22Rv1 (cell line): ENCODE data around the gene STYXL1.

ENCODE experiments used
- H3K27ac ChIP-seq: fragments of 450-650 bp; 2 replicates; pipeline ENCODE4 v1.5.1; 2017
- CTCF ChIP-seq: fragments of 450-650 bp; IDR thresholded peaks from 2 replicates; pipeline ENCODE4 v1.5.1; 2017; ENCODE audit warnings: mild to moderate bottlenecking
- ZFX ChIP-seq: fragments of 450-650 bp; IDR thresholded peaks from 2 replicates; pipeline ENCODE4 v1.6.1; 2017; ENCODE audit warnings: antibody characterized with exemption, borderline replicate concordance

STYXL1 gene

DNA sequence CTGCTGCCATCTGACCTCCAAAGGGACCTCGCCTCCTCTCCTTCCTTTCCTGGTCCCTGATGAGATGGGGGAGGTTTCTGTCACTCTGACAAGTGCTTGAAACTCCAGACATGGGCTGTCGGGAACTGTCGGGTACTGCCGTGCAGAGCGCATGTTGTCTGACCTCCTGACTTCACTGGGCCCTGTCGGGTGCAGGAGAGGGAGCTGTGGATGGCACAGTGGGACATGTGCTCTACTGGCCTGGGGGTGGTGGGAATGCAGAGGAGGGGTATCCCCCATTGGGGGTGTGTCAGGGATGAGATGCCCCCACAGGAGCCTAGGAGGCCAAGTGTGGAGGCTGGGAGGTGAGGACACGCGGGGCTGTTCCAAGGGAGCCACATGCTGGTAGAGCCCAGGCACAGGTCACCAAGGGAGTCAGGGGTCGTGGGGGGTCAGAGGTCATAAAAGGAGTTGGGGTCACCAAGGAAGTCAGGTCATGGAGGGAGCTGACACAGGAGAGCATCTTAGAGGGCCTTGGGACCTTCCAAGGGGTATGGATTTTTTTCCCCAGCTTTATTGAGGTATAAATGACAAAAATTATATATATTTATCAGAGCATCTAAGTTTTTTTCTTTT, 84.3 kb downstream of the STYXL1 start:
- H3K27ac ChIP-seq, result no peak overlapping the region
- TF ChIP-seq CTCF (no peak), ZFX (no peak)

DNA sequence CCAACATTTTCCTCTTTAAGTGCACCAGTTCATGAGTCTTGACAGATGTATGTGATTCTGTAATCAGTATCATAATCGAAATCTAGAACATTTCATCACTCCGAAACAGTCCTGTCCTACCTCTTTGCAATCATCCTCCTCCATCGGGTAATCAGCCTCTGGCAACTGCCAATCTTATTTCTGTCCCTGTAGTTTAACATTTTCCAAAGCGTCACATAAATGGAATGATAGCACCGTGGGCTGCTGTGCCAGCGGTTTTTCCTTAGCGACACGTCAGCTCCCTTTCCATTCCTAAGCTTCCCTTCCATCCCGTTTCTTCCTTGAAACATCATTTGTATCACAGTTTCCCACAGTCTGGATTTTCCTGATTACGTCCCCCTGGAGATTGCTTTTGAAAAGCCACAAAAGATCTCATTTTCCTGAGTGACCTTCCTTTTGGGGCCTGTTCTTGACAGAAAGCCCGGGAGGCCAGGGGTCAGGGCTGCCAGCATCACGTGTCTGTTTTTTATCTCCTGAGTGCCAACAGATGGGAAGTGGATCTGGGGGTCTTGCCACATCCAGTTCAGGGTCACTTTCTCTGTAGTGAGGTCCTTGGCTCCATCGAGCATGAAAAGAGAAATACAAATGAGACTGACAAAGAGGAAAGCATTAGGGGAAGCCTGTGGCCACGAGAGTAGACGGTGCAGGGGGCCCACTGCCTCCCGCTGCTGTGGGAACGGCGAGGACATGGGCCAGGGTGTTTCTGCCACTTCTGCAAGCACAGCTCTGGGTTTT, 85.0 kb downstream of the STYXL1 start:
- TF ChIP-seq ZFX, result no peak
- TF ChIP-seq CTCF, result no peak

GRCh38 chr7:75961218-75961617, 86.6 kb downstream of the STYXL1 start:
- 0 out of 2 replicates have a peak overlapping the region, but pooled peaks have one; percentile 3 for H3K27ac ChIP-seq
- TF ChIP-seq ZFX (no peak), CTCF (peak; percentile 36)

More for the DNA sequence above, 85.0 kb downstream of the STYXL1 start:
- H3K27ac ChIP-seq, result no peak overlapping the region

DNA sequence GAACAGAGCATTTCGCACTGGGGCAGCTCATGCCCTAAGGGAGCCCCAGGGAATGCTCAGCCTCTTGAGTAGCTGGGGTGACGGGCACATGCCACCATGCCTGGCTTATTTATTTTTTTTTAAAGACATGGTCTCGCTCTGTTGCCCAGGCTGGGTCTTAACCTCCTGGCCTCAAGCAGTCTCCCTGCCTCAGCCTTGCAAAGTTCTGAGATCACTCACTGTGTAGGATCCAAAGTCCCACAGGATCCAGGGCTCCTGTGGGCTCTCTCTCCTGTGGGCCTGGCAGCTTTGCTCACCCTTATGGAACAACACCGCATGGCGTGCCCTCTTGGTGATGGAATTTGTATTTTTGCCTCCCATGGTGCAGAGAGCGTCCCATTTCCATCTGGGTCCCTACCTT, 87.4 kb downstream of the STYXL1 start:
- no peak for TF ChIP-seq CTCF
- TF ChIP-seq ZFX, result no peak
- H3K27ac ChIP-seq, result no peak overlapping the region

DNA sequence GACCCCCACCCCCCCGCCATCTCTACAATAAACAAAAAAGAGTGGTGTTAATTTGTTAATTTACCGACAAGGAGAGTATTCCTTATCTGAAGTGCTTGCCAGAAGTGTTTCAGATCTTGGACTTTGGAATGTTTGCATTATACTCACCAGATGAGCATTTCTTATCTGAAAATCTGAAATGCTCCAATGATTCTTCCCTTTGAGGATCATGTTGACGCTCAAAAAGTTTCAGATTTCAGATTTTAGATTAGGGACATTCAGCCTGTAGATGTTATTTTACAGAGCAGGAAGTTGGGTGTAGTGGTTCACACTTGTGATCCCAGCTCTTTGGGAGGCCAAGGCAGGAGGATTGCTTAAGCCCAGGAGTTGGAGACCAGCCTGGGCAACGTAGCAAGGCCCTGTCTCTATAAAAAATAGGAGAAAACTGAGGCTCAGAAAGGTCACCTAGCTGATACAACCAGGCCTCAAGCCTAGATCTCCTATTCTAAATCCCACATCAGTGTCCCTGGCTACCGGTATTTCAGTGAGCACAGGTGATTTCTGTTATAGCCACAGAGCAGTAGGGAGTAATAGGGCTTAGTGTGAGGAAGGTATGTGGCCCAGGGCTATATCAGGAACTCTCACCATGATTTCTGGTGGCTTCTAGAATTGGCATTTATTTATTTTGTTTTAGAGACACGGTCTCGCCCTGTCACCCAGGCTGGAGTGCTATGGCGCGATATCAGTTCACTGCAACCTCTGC, 88.8 kb downstream of the STYXL1 start:
- peak overlapping the region; percentile 91 for H3K27ac ChIP-seq
- no peak for TF ChIP-seq ZFX
- TF ChIP-seq CTCF, result no peak

DNA sequence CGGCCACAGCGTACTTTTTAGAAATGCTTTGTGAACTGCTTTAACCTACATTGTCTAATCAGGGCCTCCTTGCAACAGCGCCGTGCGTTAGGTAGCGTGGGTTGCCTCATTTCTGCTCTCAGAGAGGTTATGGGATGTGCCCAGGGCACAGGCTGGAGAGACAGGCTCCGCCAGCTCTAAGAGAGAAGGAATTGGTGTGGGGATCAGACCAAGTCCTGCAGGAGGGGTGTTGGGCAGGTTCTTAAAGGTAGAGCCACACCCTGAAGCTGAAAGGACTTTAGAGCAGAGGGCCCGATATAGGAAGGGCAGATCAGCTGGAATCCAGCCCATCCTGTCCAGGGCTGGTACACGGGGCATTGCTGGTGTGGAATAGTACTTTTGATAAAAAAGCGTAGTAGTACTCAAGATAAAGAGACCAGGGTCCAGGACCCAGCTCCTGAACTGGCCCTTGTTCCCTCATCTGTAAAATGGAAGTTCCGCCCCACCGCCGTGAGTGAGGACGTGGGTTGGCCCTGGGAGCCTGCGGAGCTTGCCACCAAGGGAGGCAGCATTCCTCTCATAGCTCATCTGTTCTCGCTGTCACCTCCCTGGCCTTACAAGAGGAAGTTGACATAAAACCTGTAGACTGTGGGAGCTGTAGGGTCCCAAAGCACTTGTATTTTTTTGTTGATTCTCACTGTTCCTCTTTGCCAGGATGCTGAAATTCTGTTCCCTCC, 90.6 kb downstream of the STYXL1 start:
- TF ChIP-seq CTCF (0 out of 2 replicates have a peak, but pooled peaks have one; percentile 22), ZFX (no peak)
- peak overlapping the region; percentile 91 for H3K27ac ChIP-seq
